B cell (primary cell): ENCODE data around the gene EFR3B. TPM values are rescaled to one million over a fixed set of nuclear protein-coding genes. Genes with fewer than 3 reads are reported as not detected.

Source experiments
- ATAC-seq: fragments of 200-7000 bp; cut with Tn5 transposase; one replicate; pipeline ENCODE4 v1.10.0; 2021; ENCODE audit warnings: low read depth, mild to moderate bottlenecking, moderate number of reproducible peaks, moderate library complexity
- CTCF ChIA-PET: fragments of 350-600 bp; sonication (Branson Sonifier 250); formaldehyde crosslinking; loops from one replicate; lab custom pipeline; 2021; ENCODE audit warnings: antibody characterized with exemption, inconsistent platforms; lab: Charles Lee
- POLR2A ChIA-PET: fragments of 350-600 bp; sonication (Branson Sonifier 250); formaldehyde crosslinking; loops from one replicate; lab custom pipeline; 2021; ENCODE audit warnings: antibody characterized with exemption; lab: Charles Lee
- DNase-seq: peaks from one replicate; pipeline ENCODE4 v3.0.0; 2013
- H2AFZ ChIP-seq: 2 replicates; pipeline ENCODE4 v1.6.1; 2012; ENCODE audit warnings: mild to moderate bottlenecking, low read depth, low read length; ENCODE audit not compliant: insufficient read depth, poor library complexity, severe bottlenecking
- H3K27ac ChIP-seq, 2 donors: 1 replicate in 1 of 2; 2 replicates in 1 of 2; pipeline ENCODE4 v1.5.1; 2012 to 2013; ENCODE audit warnings: low read length in 2 of 2, mild to moderate bottlenecking in 2 of 2, moderate library complexity in 1 of 2
- H3K27me3 ChIP-seq, 4 experiments: fragments of 200-600 bp in 1 of 4; sonication (generic) in 1 of 4; replicated peaks in 1 of 4; 1 replicate in 2 of 4; 2 replicates in 2 of 4; pipeline versions ENCODE4 v1.6.1 to v1.7.0; 2013 to 2016; ENCODE audit warnings: low read length in 3 of 4, mild to moderate bottlenecking in 2 of 4, mixed read lengths in 1 of 4, moderate library complexity in 1 of 4; ENCODE audit not compliant: insufficient read depth in 4 of 4, control insufficient read depth in 3 of 4; ENCODE audit errors: control extremely low read depth in 1 of 4
- H3K36me3 ChIP-seq, 2 experiments: replicated peaks in 1 of 2; 1 replicate in 1 of 2; 2 replicates in 1 of 2; pipeline versions ENCODE4 v1.6.1 to v1.7.1; 2013; ENCODE audit warnings: low read length in 1 of 2; ENCODE audit not compliant: insufficient read depth in 2 of 2, control insufficient read depth in 1 of 2; ENCODE audit errors: control extremely low read depth in 1 of 2, extremely low read depth in 1 of 2
- H3K4me1 ChIP-seq, 2 donors: fragments of 200-600 bp in 1 of 2; sonication (generic) in 1 of 2; 1 replicate in 1 of 2; 2 replicates in 1 of 2; pipeline versions ENCODE4 v1.5.1 to v1.6.1; 2013 to 2017; ENCODE audit warnings: low read length in 2 of 2; ENCODE audit not compliant: control insufficient read depth in 2 of 2, insufficient read depth in 2 of 2
- H3K4me2 ChIP-seq: replicated peaks from 2 replicates; pipeline ENCODE3; 2012; ENCODE audit warnings: mild to moderate bottlenecking, low read depth, low read length; ENCODE audit not compliant: poor library complexity, severe bottlenecking
- H3K4me3 ChIP-seq, 5 experiments: fragments of 200-600 bp in 1 of 5; sonication (generic) in 1 of 5; 1 replicate in 3 of 5; 2 replicates in 2 of 5; pipeline versions ENCODE4 v1.5.1 to v1.7.0; 2011 to 2016; ENCODE audit warnings: low read length in 4 of 5, mild to moderate bottlenecking in 4 of 5, low read depth in 2 of 5, control low read depth in 1 of 5, moderate library complexity in 1 of 5; ENCODE audit not compliant: insufficient read depth in 1 of 5; ENCODE audit errors: control extremely low read depth in 1 of 5, extremely low read depth in 1 of 5
- H3K79me2 ChIP-seq: fragments of 200-600 bp; sonication (generic); one replicate; pipeline ENCODE4 v1.6.0; 2016; ENCODE audit warnings: low read length; ENCODE audit not compliant: control insufficient read depth, insufficient read depth
- H3K9ac ChIP-seq: fragments of 200-600 bp; sonication (generic); 2 replicates; pipeline ENCODE4 v1.6.1; 2017; ENCODE audit warnings: mild to moderate bottlenecking, low read length, moderate library complexity
- H3K9me3 ChIP-seq, 3 donors: one replicate each; pipeline versions ENCODE4 v1.6.1 to v1.7.1; 2013; ENCODE audit warnings: low read length in 2 of 3; ENCODE audit not compliant: control insufficient read depth in 2 of 3, insufficient read depth in 1 of 3; ENCODE audit errors: control extremely low read depth in 1 of 3
- H4K20me1 ChIP-seq: 2 replicates; pipeline ENCODE4 v1.6.0; 2012; ENCODE audit warnings: mild to moderate bottlenecking, low read length; ENCODE audit not compliant: insufficient read depth, control insufficient read depth, poor library complexity, severe bottlenecking
- H3K27ac Mint-ChIP-seq: one replicate; pipeline ENCODE4 v1.8.0; 2021; ENCODE audit warnings: mixed read lengths
- H3K27me3 Mint-ChIP-seq: one replicate; pipeline ENCODE4 v1.8.0; 2021; ENCODE audit warnings: mixed read lengths
- H3K4me1 Mint-ChIP-seq: one replicate; pipeline ENCODE4 v1.8.0; 2021; ENCODE audit warnings: mixed read lengths
- H3K4me3 Mint-ChIP-seq: one replicate; pipeline ENCODE4 v1.8.0; 2021; ENCODE audit warnings: mixed read lengths
- H3K9me3 Mint-ChIP-seq: one replicate; pipeline ENCODE4 v1.8.0; 2022; ENCODE audit warnings: mixed read lengths; ENCODE audit not compliant: insufficient read depth
- CTCF ChIP-seq: fragments of 200-600 bp; IDR thresholded peaks from one replicate; pipeline ENCODE4 v1.8.0; 2022; ENCODE audit warnings: antibody characterized with exemption, mild to moderate bottlenecking
- EZH2 ChIP-seq: IDR thresholded peaks from 2 replicates; pipeline ENCODE4 v1.6.1; 2012; ENCODE audit warnings: borderline replicate concordance, low read depth, mild to moderate bottlenecking, moderate library complexity, low read length; ENCODE audit not compliant: insufficient read depth, poor library complexity, severe bottlenecking
- WGBS: methylation state at CpG from one replicate; pipeline ENCODE4 v1.1.5; 2013; ENCODE audit warnings: missing lambda C conversion rate; ENCODE audit not compliant: insufficient coverage; 5-methylcytosine and 5-hydroxymethylcytosine counted together
- intact Hi-C: fragments of 100-400 bp; cut with micrococcal nuclease; formaldehyde crosslinking; loops from one replicate; pipeline ENCODE4 v1.10.0; 2022
- polyA plus RNA-seq: library from polyadenylated mRNA; depleted of rRNA; stranded (reverse); fragments of >200 nt; gene quantifications from 2 replicates; pipeline ENCODE4 v1.2.3, GENCODE V29; 2012
- total RNA-seq, 2 donors: library from RNA; stranded (reverse); fragments of 120-200 nt in 1 of 2; gene quantifications; 1 replicate in 1 of 2; 2 replicates in 1 of 2; pipeline versions ENCODE4 v1.2.3 to v1.2.4, GENCODE V29; 2013 to 2022

Gene EFR3B
- total and polyA plus RNA-seq, 2 donors (not counting 1 experiment from before 2014, with no cell fraction given), result 0.15 TPM; not detected in 1

GRCh38 chr2:25173719-25174118, 131.8 kb downstream of the EFR3B start:
- Histone ChIP-seq H3K36me3 (no peaks in the 10 kb centered on the region), H3K4me1 (peaks cover 3 to 4% of the 10 kb centered on the region in 2 donors), H3K4me2 (no peak overlapping the region), H3K9me3 (peaks cover 0 to 10% (median 0%) of the 10 kb centered on the region in 3 donors), H3K4me3 (no peak overlapping the region), H3K27me3 (peaks cover 0 to 40% (median 13%) of the 10 kb centered on the region in 4 experiments), H3K79me2 (no peaks in the 10 kb centered on the region), H2AFZ (no peak overlapping the region), H3K9ac (no peak overlapping the region), H3K27ac (no peak overlapping the region), H4K20me1 (no peaks in the 10 kb centered on the region)
- Mint-ChIP-seq H3K9me3 (no peaks in the 10 kb centered on the region), H3K27me3 (peaks cover 51% of the 10 kb centered on the region), H3K4me1 (peaks cover 7% of the 10 kb centered on the region), H3K4me3 (no peak overlapping the region), H3K27ac (no peak overlapping the region)
- ChIA-PET POLR2A (no interaction called here), CTCF (interaction anchor here (1.7 to 2.0 kb wide), 2 partner anchors 8 to 22 kb away, joined by 5 to 6 read pairs; no protein-coding TSS in a partner anchor)
- TF ChIP-seq EZH2 (no peak), CTCF (no peak)
- intact Hi-C loops, result no loop called here
- ATAC-seq, result no peak
- no peak for DNase-seq
- WGBS, result 86% methylated on average over 5 of the region's 5 CpGs

GRCh38 chr2:25174192-25174861, 132.5 kb downstream of the EFR3B start:
- peaks cover under 1% of the 10 kb centered on the region for H3K4me1 Mint-ChIP-seq
- Histone ChIP-seq H3K9me3 (peaks cover 0 to 6% (median 0%) of the 10 kb centered on the region in 3 donors), H3K9ac (no peak overlapping the region), H3K4me3 (no peak overlapping the region), H3K36me3 (no peaks in the 10 kb centered on the region), H4K20me1 (no peaks in the 10 kb centered on the region), H2AFZ (no peak overlapping the region), H3K27me3 (peaks cover 0 to 40% (median 10%) of the 10 kb centered on the region in 4 experiments), H3K79me2 (no peaks in the 10 kb centered on the region), H3K4me1 (no peaks in the 10 kb centered on the region), H3K4me2 (no peak overlapping the region), H3K27ac (no peak overlapping the region)
- H3K9me3 Mint-ChIP-seq, result no peaks in the 10 kb centered on the region
- CTCF ChIA-PET, result interaction anchor here (1.7 to 2.0 kb wide), 2 partner anchors 9 to 22 kb away, joined by 5 to 6 read pairs; no protein-coding TSS in a partner anchor
- H3K4me3 Mint-ChIP-seq, result no peak overlapping the region
- ATAC-seq (no peak), DNase-seq (no peak)
- 87% methylated on average over 6 of the region's 6 CpGs for WGBS
- intact Hi-C loops, result no loop called here
- POLR2A ChIA-PET, result no interaction called here
- no peak overlapping the region for H3K27ac Mint-ChIP-seq
- TF ChIP-seq CTCF (no peak), EZH2 (no peak)
- H3K27me3 Mint-ChIP-seq, result peaks cover 45% of the 10 kb centered on the region
